GM12878 (cell line): ENCODE data around the gene DAD1. TPM values are rescaled to one million over a fixed set of nuclear protein-coding genes. Genes with fewer than 3 reads are reported as not detected.
A peak's percentile ranks its signal among the peaks of the same experiment; 100 is the strongest.

Experiments
- CHD1 ChIP-seq: IDR thresholded peaks from 2 replicates; pipeline ENCODE4 v1.6.1; 2012; ENCODE audit warnings: low read depth, low read length, improper control_type of control experiment
- CHD4 ChIP-seq: fragments of 200-600 bp; sonication (generic); IDR thresholded peaks from 2 replicates; pipeline ENCODE4 v1.6.1; 2016; ENCODE audit warnings: mild to moderate bottlenecking
- EP300 ChIP-seq, 2 experiments: fragments of 150-350 bp in 1 of 2; IDR thresholded peaks; 2 replicates each; pipeline ENCODE4 v1.6.1; 2011 to 2012; ENCODE audit warnings: low read depth in 2 of 2, low read length in 2 of 2, borderline replicate concordance in 1 of 2, improper control_type of control experiment in 1 of 2, inconsistent platforms in 1 of 2; ENCODE audit not compliant: control insufficient read depth in 1 of 2
- HDAC2 ChIP-seq: fragments of 200-600 bp; sonication (generic); IDR thresholded peaks from 2 replicates; pipeline ENCODE4 v1.6.1; 2017
- IRF4 ChIP-seq: IDR thresholded peaks from 2 replicates; pipeline ENCODE4 v1.6.1; 2011; ENCODE audit warnings: low read depth, low read length
- JUNB ChIP-seq: IDR thresholded peaks from 2 replicates; pipeline ENCODE4 v1.6.1; 2016; ENCODE audit warnings: antibody characterized with exemption, mild to moderate bottlenecking
- KLF5 ChIP-seq: fragments of 450-650 bp; IDR thresholded peaks from 2 replicates; pipeline ENCODE4 v1.6.1; 2014; ENCODE audit warnings: mild to moderate bottlenecking; ENCODE audit not compliant: partially characterized antibody
- MYB ChIP-seq: fragments of 150-350 bp; IDR thresholded peaks from 2 replicates; pipeline ENCODE4 v1.6.1; 2014; ENCODE audit warnings: mild to moderate bottlenecking, low read depth, low read length, borderline replicate concordance
- NFYA ChIP-seq: IDR thresholded peaks from 2 replicates; pipeline ENCODE4 v1.6.1; 2011; ENCODE audit warnings: low read depth, mild to moderate bottlenecking, low read length, improper control_type of control experiment, borderline replicate concordance
- NFYB ChIP-seq: IDR thresholded peaks from 2 replicates; pipeline ENCODE4 v1.6.1; 2011; ENCODE audit warnings: low read depth, mild to moderate bottlenecking, low read length, improper control_type of control experiment, moderate library complexity; ENCODE audit not compliant: insufficient read depth
- PAX8 ChIP-seq: fragments of 450-650 bp; IDR thresholded peaks from 2 replicates; pipeline ENCODE4 v1.6.1; 2017; ENCODE audit warnings: mild to moderate bottlenecking, moderate library complexity
- SRF ChIP-seq, 2 experiments: IDR thresholded peaks; 2 replicates each; pipeline ENCODE4 v1.6.1; 2011; ENCODE audit warnings: low read depth in 2 of 2, low read length in 2 of 2, mild to moderate bottlenecking in 1 of 2, moderate library complexity in 1 of 2
- TBL1XR1 ChIP-seq: IDR thresholded peaks from 2 replicates; pipeline ENCODE4 v1.6.1; 2012; ENCODE audit warnings: low read depth, low read length, improper control_type of control experiment
- polyA plus RNA-seq, 11 experiments: library from polyadenylated mRNA; depleted of rRNA in 4 of 11; unstranded in 6 of 11; stranded (reverse) in 5 of 11; fragments of >200 nt; fragmentation: Nextera tagmentation in 4 of 11; fragmentation: Illumina TruSeq in 1 of 11; extraction: Ambion mirVana in 4 of 11; extraction: Trizol in 1 of 11; gene quantifications; 1 replicate in 1 of 11; 2 replicates in 10 of 11; pipeline versions ENCODE4 v1.2.1 to v1.2.3, GENCODE V29; 2011 to 2016; ENCODE audit warnings: inconsistent platforms in 2 of 11, missing spikeins in 2 of 11, low read depth in 1 of 11
- total RNA-seq, 4 experiments: library from RNA; depleted of rRNA in 3 of 4; stranded (reverse); fragments of >200 nt in 3 of 4; fragmentation: Illumina TruSeq in 1 of 4; extraction: Trizol in 1 of 4; gene quantifications; 2 replicates each; pipeline versions ENCODE4 v1.2.1 to v1.2.3, GENCODE V29; 2013 to 2021
- TF ChIP-seq, protein P1 (sequence below): fragments of 450-650 bp; IDR thresholded peaks from 2 replicates; pipeline ENCODE4 v1.6.1; 2018; ENCODE audit warnings: borderline replicate concordance, mild to moderate bottlenecking; ENCODE audit not compliant: partially characterized antibody
- TF ChIP-seq, protein P2 (sequence below): IDR thresholded peaks from 2 replicates; pipeline ENCODE4 v1.6.1; 2012; ENCODE audit warnings: improper control_type of control experiment, low read depth, low read length; ENCODE audit not compliant: insufficient replicate concordance
- TF ChIP-seq, protein P3 (sequence below): fragments of 450-650 bp; IDR thresholded peaks from 2 replicates; pipeline ENCODE4 v1.6.1; 2016; ENCODE audit warnings: mild to moderate bottlenecking

The DAD1 gene
- total and polyA plus RNA-seq, 10 of the 15 experiments (the other 5 are each of a cell fraction or from before 2014, with no cell fraction given), result 161 to 920 (median 319) TPM

DNA sequence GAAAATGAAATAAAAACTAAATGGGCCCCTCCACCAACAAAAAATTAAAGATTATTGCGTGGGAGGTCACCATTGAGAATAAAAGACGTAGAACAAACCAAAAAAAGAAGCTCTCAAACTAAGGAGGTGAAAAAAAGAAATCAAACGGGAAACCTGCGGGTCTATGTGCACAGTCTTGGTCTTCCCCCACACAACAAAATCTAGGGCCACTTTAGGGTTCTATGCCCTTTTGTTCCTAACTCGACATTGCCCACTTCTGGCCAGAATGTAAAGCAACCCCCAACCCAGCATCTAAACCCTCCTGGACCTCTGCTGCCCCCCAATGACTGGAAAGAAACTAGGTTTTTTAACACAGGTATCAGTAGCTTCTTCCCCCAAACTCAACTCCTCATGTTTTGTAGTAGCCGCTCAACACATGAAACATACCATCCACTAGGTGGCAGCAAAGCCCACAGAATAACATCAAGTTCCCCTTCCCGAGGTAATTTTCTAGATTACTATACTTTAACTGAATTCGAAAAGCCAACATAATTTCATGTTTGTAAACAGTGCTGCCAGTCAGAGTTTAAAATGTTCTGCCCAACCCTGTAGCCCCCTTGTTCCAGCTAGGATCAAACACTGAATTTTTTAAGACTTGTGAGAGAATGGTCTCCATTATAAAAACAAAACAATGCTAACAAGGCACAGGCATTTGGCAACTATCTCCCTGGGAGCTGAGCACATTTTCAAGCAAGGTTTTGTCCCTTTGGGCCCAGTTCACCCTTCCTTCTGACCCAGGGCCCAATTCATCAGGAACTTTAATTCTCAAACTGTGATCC is 18.7 kb downstream of the DAD1 start (continued):
- peak; percentile 29; the same call in 1 of the 2 replicates for TF ChIP-seq JUNB
- TF ChIP-seq TBL1XR1, result 0 out of 2 replicates have a peak, but pooled peaks have one; percentile 80
- no peak for TF ChIP-seq KLF5
- TF ChIP-seq, protein P1, sequence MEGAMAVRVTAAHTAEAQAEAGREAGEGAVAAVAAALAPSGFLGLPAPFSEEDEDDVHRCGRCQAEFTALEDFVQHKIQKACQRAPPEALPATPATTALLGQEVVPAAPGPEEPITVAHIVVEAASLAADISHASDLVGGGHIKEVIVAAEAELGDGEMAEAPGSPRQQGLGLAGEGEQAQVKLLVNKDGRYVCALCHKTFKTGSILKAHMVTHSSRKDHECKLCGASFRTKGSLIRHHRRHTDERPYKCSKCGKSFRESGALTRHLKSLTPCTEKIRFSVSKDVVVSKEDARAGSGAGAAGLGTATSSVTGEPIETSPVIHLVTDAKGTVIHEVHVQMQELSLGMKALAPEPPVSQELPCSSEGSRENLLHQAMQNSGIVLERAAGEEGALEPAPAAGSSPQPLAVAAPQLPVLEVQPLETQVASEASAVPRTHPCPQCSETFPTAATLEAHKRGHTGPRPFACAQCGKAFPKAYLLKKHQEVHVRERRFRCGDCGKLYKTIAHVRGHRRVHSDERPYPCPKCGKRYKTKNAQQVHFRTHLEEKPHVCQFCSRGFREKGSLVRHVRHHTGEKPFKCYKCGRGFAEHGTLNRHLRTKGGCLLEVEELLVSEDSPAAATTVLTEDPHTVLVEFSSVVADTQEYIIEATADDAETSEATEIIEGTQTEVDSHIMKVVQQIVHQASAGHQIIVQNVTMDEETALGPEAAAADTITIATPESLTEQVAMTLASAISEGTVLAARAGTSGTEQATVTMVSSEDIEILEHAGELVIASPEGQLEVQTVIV, result no peak
- TF ChIP-seq NFYA, result no peak
- no peak for TF ChIP-seq CHD4
- TF ChIP-seq EP300 (IDR thresholded peaks at IDR 0.05; ENCODE audit: borderline replicate concordance in 1 of 2, control insufficient read depth in 1 of 2, low read depth in 2 of 2, low read length in 2 of 2), result no peak
- TF ChIP-seq, protein P2, sequence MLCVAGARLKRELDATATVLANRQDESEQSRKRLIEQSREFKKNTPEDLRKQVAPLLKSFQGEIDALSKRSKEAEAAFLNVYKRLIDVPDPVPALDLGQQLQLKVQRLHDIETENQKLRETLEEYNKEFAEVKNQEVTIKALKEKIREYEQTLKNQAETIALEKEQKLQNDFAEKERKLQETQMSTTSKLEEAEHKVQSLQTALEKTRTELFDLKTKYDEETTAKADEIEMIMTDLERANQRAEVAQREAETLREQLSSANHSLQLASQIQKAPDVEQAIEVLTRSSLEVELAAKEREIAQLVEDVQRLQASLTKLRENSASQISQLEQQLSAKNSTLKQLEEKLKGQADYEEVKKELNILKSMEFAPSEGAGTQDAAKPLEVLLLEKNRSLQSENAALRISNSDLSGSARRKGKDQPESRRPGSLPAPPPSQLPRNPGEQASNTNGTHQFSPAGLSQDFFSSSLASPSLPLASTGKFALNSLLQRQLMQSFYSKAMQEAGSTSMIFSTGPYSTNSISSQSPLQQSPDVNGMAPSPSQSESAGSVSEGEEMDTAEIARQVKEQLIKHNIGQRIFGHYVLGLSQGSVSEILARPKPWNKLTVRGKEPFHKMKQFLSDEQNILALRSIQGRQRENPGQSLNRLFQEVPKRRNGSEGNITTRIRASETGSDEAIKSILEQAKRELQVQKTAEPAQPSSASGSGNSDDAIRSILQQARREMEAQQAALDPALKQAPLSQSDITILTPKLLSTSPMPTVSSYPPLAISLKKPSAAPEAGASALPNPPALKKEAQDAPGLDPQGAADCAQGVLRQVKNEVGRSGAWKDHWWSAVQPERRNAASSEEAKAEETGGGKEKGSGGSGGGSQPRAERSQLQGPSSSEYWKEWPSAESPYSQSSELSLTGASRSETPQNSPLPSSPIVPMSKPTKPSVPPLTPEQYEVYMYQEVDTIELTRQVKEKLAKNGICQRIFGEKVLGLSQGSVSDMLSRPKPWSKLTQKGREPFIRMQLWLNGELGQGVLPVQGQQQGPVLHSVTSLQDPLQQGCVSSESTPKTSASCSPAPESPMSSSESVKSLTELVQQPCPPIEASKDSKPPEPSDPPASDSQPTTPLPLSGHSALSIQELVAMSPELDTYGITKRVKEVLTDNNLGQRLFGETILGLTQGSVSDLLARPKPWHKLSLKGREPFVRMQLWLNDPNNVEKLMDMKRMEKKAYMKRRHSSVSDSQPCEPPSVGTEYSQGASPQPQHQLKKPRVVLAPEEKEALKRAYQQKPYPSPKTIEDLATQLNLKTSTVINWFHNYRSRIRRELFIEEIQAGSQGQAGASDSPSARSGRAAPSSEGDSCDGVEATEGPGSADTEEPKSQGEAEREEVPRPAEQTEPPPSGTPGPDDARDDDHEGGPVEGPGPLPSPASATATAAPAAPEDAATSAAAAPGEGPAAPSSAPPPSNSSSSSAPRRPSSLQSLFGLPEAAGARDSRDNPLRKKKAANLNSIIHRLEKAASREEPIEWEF, result no peak
- TF ChIP-seq NFYB, result no peak
- peak; percentile 68; the same call in 1 of the 2 replicates for TF ChIP-seq MYB
- no peak for TF ChIP-seq SRF (IDR thresholded peaks at IDR 0.05; ENCODE audit: low read depth in 2 of 2, low read length in 2 of 2)
- no peak for TF ChIP-seq HDAC2
- no peak for TF ChIP-seq PAX8
- TF ChIP-seq CHD1, result no peak; the same call in 1 of the 2 replicates
- TF ChIP-seq, protein P3, sequence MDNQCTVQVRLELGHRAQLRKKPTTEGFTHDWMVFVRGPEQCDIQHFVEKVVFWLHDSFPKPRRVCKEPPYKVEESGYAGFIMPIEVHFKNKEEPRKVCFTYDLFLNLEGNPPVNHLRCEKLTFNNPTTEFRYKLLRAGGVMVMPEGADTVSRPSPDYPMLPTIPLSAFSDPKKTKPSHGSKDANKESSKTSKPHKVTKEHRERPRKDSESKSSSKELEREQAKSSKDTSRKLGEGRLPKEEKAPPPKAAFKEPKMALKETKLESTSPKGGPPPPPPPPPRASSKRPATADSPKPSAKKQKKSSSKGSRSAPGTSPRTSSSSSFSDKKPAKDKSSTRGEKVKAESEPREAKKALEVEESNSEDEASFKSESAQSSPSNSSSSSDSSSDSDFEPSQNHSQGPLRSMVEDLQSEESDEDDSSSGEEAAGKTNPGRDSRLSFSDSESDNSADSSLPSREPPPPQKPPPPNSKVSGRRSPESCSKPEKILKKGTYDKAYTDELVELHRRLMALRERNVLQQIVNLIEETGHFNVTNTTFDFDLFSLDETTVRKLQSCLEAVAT, result peak; percentile 96
- peak; percentile 87 for TF ChIP-seq IRF4
